ENCODE measurements around the gene GOLGA1.

The GOLGA1 gene

DNA sequence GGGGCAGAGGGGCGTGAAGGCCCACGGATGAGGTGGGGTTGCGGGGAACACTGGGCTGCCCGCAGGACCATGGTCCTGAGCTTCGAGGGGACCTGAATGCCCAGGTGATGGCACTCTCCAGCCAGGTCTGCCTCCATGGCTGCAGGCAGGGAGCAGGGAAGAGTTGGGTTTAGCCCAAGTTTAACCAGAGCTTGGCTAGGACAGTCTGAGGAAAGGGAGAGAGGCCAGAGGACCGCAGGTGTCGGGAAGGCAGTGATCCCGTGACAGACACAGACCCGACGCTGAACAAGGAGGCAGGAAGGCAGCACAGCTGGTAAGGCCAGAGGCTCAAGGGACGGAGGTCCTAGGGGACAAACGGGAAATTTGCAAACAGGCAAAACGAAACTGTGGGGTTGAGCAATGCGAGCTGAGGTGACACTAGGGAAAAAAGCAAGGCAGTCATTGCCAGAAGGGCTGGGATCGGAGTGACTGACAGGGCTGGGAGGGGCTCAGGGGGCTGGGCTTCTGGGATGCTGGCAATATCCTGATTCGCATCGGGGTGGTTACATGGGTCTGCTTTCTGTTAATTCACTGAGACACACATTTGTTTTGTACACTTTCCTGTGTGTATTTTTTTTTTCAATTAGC is 53.9 kb downstream of the GOLGA1 start:
- peak in 2 of 10 donors; percentile 33 to 72 for DNase-seq
- intact Hi-C loops (cut with DNase I), result no loop called here

GRCh38 chr9:124886461-124886860 is 54.4 kb downstream of the GOLGA1 start:
- intact Hi-C loops (cut with DNase I), result no loop called here
- peak in 1 of 10 donors; percentile 61 for DNase-seq

GRCh38 chr9:124885551-124885950 is 55.3 kb downstream of the GOLGA1 start:
- peak in 2 of 10 donors; percentile 47 to 52 for DNase-seq
- intact Hi-C loops (cut with DNase I), result no loop called here

DNA sequence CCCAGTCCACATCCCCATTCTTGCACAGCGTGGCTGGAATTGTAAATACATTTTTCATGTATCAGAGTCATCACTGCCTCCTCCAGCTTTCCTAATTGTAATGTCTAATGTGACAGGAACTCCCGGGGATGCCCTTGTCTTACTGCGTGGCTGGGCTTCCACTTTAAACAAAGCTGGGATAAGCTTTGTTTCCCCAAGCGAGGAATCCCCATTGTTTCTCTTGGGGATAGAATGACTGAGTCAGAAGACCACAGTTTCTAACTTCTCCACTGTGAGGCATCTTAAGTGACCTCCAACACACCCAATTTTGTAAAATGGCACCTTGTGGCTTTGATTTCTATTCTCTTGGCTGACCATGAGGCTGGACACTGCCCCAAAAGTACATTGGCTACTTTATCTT is 56.5 kb downstream of the GOLGA1 start:
- no peak for DNase-seq
- intact Hi-C loops (cut with DNase I), result no loop called here

- intact Hi-C loops (cut with DNase I), result no loop called here
- DNase-seq, result peak in 2 of 10 donors; percentile 63 to 70
Observed at GRCh38 chr9:124882231-124882630, 58.7 kb downstream of the GOLGA1 start.

GRCh38 chr9:124881138-124881743 is 59.6 kb downstream of the GOLGA1 start:
- DNase-seq, result peak in 2 of 10 donors; percentile 59 to 81
- intact Hi-C loops (cut with DNase I), result no loop called here

DNA sequence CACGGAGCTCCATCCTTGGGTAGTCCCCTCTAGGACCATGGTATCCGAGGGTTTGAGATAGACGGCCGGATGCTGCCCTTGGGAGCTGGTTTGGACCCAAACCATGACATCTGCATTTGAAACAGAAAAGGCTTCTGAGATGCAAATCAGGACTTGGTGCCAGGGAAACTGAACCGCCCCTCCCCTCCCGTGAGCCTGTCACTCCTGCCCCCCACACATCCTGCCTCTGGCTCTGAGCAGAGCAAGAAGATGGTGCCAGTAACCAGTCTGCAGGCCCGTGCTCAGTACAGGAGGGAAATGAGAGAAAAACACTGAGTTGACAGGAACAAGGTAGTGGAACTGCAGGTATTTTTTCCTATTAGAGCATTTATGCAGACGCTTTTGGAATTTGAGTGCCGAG is 60.4 kb downstream of the GOLGA1 start:
- peak in 3 of 10 donors; percentile 53 to 92 (median 85) for DNase-seq
- intact Hi-C loops (cut with DNase I), result no loop called here

DNA sequence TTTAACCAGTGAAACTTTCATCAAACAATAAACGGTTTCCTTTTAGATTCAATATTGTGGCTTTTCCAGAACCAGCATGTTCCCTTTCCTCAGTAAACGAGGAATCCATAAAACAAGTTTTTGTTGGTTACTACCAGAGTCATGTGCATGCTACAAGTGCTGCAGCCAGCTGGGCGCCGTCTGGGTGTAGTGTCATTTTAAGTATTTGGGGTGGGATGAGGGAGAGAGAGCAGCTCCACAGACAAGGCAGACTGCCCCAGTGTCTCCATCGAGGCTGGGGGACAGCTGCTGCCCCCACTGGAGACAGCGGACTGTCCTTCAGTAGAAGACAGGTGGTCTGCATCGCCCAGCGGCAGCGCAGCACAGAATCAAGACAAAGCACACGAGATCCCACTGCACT is 61.7 kb downstream of the GOLGA1 start:
- intact Hi-C loops (cut with DNase I), result no loop called here

GRCh38 chr9:124878518-124878917 is 62.4 kb downstream of the GOLGA1 start:
- intact Hi-C loops (cut with DNase I), result no loop called here
- peak in 2 of 10 donors; percentile 12 to 56 for DNase-seq

More for the DNA sequence above, 61.7 kb downstream of the GOLGA1 start:
- peak in 3 of 10 donors; percentile 67 to 78 (median 77) for DNase-seq

DNA sequence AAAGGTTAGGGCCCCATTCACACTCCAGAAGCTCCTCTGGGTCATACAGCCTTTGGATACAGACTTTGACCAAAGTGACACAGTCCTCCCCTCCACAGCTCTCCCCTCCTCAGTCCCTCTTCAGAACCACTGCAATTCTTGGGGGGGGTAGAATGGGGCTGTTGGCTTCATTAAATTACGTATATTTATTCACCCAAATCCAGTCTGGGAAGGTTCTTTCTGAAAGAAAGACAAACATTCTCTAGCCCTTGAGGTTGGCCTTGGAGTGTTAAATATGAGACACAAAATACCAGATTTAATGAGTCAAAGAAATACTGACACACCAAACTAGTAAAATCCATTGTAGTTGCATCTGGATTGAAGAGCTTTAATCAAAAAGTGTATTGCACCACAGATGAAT is 62.9 kb downstream of the GOLGA1 start:
- intact Hi-C loops (cut with DNase I), result no loop called here
- peak in 1 of 10 donors; percentile 0 for DNase-seq

DNA sequence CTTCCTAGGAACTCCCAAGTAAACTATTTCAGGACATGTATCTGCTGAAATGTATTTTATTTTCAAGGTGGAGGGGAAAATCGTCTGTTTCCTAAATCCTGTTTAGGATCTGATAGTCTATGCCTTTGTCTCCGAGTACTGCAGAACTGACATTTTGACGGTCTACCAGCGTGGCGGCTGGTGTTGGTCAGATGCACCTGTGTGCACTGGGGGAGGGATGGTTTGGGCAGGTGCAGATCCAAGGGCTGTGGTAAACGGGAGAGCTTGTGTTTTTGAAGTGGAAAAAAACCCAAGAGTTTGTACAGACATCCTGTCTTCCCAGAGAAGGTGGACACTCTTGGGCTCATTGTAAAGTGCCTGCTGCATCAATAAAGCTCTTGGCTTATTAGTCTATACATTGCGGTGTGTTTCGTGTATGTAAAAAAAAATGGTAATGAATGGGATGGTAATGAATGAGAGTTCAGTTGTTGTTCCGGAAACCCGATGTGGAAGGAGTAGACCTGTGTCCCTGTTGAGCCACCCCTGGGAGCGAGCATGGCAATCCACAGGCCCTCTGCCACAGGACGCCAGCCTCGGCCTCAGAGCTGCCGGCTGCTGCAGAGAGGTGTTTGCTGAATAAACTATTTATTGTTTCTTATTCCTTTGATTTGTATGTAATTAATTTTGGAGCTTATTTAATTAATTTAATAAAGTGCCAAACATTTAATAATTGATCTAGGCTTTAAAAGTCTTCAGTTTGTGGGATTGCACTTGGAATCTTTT is 63.7 kb downstream of the GOLGA1 start:
- intact Hi-C loops (cut with DNase I), result no loop called here

DNA sequence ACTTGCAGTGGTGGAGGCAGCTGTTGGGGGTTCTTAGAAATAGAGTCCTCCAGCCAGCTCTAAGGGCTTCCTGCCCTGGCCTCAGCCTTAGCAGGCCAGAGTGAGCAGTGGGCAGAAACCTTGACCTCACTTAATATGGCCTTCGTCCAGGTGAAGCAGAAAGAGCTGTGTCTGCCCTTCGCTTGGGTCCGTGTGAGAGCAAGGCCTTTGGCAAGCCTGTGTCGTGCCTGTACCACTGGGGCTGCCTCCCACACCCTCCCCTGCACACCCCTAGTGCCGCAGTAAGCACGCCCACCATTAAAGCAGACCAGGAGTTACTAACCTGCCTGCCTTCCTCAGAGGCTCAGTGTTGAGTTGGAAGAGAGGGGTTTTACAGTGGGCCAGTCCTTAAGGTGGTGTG is 65.4 kb downstream of the GOLGA1 start:
- DNase-seq, result peak in 3 of 10 donors; percentile 22 to 67 (median 28)
- intact Hi-C loops (cut with DNase I), result no loop called here

More for the DNA sequence above, 63.7 kb downstream of the GOLGA1 start:
- DNase-seq, result peak in 3 of 10 donors; percentile 65 to 83 (median 75)

DNA sequence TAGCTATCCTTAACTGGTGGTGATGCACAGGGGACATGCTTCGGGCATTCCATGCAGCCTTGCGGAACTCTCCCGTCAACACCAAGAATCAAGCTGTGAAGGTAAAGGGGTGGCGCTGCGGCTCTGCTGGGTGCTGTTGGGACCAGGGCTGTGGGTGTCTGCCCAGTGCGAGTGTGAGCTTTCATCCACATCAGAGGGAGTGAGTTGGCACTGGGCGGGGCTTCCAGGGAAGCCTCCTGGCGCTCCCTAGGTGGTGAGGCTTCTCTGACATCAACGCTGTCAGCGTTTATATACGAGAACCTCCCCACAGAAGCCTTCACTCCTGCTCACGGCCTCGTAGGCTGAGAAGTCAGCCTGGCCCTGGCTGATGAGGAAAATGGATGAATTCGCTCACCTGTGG is 67.2 kb downstream of the GOLGA1 start:
- intact Hi-C loops (cut with DNase I), result no loop called here
- peak in 7 of 10 donors; percentile 48 to 95 (median 71) for DNase-seq

DNA sequence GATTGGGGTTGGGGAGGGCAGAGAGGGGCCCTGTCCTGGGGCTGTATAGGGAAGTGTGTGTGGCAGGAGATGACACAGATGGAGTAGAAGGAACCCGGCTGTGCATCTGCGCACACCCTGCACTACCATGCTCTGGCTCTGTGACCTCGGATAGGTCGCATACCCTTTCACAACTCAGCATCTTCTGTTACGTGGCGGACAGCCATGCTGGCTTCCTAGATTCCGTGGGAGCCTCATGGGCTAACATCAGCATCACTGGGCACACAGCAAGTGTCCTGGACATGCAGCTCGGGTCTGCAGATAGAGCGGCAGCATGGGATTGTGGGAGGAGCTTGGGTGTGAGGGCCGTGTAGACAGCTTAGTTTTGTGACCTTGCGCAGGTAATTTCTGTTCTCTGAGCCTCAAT is 69.7 kb downstream of the GOLGA1 start:
- intact Hi-C loops (cut with DNase I), result no loop called here

GRCh38 chr9:124870723-124871122 is 70.2 kb downstream of the GOLGA1 start:
- no peak for DNase-seq
- intact Hi-C loops (cut with DNase I), result no loop called here

More for the DNA sequence above, 69.7 kb downstream of the GOLGA1 start:
- no peak for DNase-seq

DNA sequence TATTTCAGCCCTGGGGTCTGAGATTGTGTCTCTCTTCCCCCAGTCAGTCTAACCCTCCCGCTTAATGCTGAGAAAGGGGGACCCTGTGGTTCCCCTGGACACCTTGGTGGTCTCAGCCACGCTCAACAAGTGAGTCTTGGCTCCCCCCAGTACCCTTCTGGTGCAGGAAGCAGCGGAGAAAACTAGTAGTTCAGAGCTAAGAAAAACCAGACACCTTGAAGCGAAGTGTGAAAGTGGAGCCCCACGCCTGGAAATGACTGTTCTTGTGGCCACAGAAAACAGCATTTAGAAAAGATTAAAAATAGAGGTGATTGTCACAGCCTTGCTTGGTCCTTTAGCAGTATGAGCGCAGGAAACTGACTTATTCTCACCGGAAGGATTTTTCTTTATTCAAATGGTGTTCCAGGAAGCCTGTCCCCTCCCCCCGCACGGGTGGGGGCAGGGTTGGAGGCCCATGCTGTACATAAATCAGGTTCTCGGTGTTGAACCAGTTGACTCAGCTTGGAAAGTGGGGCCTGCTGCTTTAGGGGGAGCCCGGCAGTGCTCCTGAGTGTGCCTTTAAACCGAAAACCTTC is 70.8 kb downstream of the GOLGA1 start:
- peak in 3 of 10 donors; percentile 23 to 88 (median 74) for DNase-seq
- intact Hi-C loops (cut with DNase I), result loop anchor here (5.0 kb wide), 1 partner anchor 72 kb away; the partner anchor contains the start of gene GOLGA1

- DNase-seq, result peak in 1 of 10 donors; percentile 20
- intact Hi-C loops (cut with DNase I), result loop anchor here (5.0 kb wide), 1 partner anchor 73 kb away; the partner anchor contains the start of gene GOLGA1
Observed at GRCh38 chr9:124869466-124869985, 71.4 kb downstream of the GOLGA1 start.

DNA sequence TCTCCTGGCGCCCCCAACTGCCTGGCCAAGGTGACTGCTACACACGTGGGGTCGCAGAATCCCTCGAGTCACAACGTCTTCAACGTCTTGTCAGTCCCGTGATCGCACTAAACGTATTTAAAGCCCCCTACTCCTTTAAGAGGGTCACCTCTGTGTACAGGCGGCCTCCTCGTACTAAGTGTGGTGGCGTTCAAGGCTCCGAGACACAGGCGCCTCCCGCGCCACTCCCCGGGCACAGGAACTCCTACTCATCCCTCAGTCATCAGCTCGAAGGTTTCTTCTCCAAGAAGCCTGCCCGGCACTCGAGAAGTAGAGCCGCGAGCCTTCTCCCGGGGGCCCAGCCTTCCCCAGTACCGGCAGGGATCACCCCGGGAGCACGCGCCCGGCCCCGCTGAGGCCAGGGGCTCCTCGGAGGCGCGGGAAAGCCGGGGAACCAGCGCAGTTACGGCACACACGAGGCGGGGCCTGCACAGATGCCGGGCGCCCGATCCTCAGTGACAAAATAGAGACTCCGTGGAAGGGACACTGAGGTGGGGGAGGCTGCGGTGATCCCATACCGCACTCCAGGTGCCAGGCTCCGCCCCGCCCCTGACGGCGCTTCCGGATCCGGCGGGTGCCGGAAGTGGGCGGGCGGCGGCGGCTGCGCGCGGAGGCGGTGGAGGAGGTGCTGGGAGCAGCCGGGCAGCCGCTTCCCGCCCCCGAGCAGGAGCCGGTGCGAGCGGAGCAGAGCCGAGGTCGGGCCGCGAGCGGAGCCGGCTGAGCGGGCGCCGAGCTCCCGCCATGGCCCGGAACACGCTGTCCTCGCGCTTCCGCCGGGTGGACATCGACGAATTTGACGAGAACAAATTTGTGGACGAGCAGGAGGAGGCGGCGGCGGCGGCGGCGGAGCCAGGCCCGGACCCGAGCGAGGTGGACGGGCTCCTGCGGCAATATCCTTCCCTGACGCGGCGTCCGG is 72.1 kb downstream of the GOLGA1 start:
- peak; percentile 76 to 98 (median 84) for DNase-seq
- intact Hi-C loops (cut with DNase I), result loop anchor here (5.0 kb wide), 1 partner anchor 74 kb away; the partner anchor contains the start of gene GOLGA1

DNA sequence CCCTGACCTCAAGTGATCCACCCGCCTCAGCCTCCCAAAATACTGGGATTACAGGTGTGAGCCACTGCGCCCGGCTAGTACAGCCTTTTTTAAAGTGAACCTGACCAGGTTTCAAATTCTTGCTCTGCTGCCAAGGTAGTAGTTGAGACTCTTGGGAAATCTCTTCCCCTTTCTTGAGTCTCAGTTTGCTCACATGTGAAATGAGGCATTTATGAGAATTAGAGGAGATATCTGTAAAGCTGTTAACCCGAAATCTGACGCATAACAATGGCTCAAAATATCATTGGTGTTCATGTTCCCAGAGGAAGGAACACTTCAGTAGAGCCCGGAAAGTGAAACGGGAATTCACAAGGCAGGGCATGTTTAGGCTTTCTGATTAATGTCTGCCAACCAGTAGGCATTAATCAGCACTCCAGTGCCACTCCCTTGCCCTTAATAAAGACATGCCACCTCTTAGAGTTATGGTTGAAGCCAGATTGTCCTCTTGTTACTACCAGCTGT is 77.5 kb downstream of the GOLGA1 start:
- DNase-seq, result no peak
- intact Hi-C loops (cut with DNase I), result loop anchor here (5.0 kb wide), 2 partner anchors 279 to 446 kb away; partner anchors contain the start of genes PSMB7 and SCAI
